Fibroblast of lung (primary cell): Measurements from ENCODE around the gene MAP3K6.

ENCODE experiments used
- EZH2 ChIP-seq: IDR thresholded peaks from 2 replicates; pipeline ENCODE4 v1.5.1; 2012; ENCODE audit warnings: low read length, control low read depth, mild to moderate bottlenecking; ENCODE audit errors: missing control alignments
- TF ChIP-seq, protein P1 (sequence below), 2 donors: IDR thresholded peaks in 1 of 2; conservative IDR thresholded peaks in 1 of 2; 1 replicate in 1 of 2; 2 replicates in 1 of 2; pipeline ENCODE4 v1.5.1; 2011 to 2012; ENCODE audit warnings: low read length in 2 of 2, control low read depth in 1 of 2, inconsistent platforms in 1 of 2, low read depth in 1 of 2, mild to moderate bottlenecking in 1 of 2

DNA sequence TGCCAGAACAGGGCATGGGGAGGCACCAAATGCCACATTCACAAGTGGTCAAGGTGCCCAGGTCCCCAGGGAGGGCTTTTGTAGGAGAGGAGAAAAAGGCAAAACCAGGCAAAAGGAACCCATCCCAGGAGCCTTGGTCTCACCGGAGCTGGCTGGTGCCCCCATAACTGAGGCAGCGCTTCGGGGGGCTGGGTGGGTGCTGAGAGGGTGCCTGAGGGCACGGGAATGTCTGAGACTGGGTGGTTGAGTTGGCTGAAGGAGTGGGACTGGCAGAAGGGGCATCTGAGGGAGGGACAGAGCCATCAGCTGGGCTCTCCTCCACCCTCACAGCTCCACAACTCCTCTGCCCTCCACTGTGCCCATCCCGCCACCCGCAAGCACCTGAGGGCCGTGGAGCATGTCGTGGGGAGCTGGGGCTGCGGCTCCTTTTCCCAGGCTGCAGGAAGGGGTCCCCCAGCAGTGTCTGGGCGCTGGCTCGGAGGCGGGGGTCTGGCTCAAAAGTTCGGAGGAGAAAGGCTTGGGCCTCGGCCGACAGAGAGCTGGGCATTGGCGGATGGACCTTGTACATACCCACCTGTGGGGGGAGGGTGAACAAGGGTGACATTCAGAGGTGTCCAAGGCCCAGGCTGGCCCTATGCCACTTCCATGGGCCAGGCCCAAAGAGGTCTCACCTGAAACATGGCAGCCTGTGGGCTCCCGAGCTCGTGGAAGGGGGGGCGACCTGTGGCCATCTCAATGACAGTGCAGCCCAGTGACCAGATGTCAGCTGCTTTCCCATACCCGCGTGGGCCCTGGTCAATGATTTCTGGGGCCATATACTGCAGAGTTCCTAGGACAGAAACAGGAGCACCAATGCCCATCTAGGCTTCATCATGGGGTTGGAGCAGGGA, 8.5 kb downstream of the MAP3K6 start:
- TF ChIP-seq, protein P1, sequence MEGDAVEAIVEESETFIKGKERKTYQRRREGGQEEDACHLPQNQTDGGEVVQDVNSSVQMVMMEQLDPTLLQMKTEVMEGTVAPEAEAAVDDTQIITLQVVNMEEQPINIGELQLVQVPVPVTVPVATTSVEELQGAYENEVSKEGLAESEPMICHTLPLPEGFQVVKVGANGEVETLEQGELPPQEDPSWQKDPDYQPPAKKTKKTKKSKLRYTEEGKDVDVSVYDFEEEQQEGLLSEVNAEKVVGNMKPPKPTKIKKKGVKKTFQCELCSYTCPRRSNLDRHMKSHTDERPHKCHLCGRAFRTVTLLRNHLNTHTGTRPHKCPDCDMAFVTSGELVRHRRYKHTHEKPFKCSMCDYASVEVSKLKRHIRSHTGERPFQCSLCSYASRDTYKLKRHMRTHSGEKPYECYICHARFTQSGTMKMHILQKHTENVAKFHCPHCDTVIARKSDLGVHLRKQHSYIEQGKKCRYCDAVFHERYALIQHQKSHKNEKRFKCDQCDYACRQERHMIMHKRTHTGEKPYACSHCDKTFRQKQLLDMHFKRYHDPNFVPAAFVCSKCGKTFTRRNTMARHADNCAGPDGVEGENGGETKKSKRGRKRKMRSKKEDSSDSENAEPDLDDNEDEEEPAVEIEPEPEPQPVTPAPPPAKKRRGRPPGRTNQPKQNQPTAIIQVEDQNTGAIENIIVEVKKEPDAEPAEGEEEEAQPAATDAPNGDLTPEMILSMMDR (conservative IDR thresholded peaks at IDR 0.05 in 1 of 2, IDR thresholded peaks at IDR 0.05 in 1 of 2; ENCODE audit: low read depth in 1 of 2, low read length in 2 of 2) = no peak
- TF ChIP-seq EZH2 = no peak
